DOHH2 (cell line): ENCODE data around the gene ZNF414.

Experiments
- H3F3A ChIP-seq: fragments of 200-600 bp; sonication (generic), shearing (Covaris generic); 2 replicates; pipeline ENCODE4 v1.6.0; 2016; ENCODE audit warnings: antibody characterized with exemption, mild to moderate bottlenecking; ENCODE audit not compliant: control insufficient read depth, insufficient read depth
- H3K27ac ChIP-seq: fragments of 200-600 bp; sonication (generic); 2 replicates; pipeline ENCODE4 v1.5.1; 2014; ENCODE audit warnings: low read depth, mild to moderate bottlenecking, low read length, moderate library complexity
- H3K27me3 ChIP-seq: fragments of 200-600 bp; sonication (generic); 2 replicates; pipeline ENCODE4 v1.6.1; 2014; ENCODE audit warnings: mild to moderate bottlenecking, low read length, mixed read lengths; ENCODE audit not compliant: control insufficient read depth
- H3K36me3 ChIP-seq: fragments of 200-600 bp; sonication (generic); 2 replicates; pipeline ENCODE4 v1.6.1; 2014; ENCODE audit warnings: mild to moderate bottlenecking, low read length, moderate library complexity, mixed read lengths; ENCODE audit not compliant: control insufficient read depth
- H3K4me1 ChIP-seq: fragments of 200-600 bp; sonication (generic); 2 replicates; pipeline ENCODE4 v1.6.1; 2014; ENCODE audit warnings: mild to moderate bottlenecking, low read length, mixed read lengths; ENCODE audit not compliant: control insufficient read depth
- H3K4me2 ChIP-seq: fragments of 200-600 bp; sonication (generic); 2 replicates; pipeline ENCODE4 v1.6.0; 2014; ENCODE audit warnings: mild to moderate bottlenecking, low read length, moderate library complexity
- H3K4me3 ChIP-seq: fragments of 200-600 bp; sonication (generic); 2 replicates; pipeline ENCODE4 v1.5.1; 2014; ENCODE audit warnings: mild to moderate bottlenecking, low read length, mixed read lengths
- H3K79me2 ChIP-seq: fragments of 200-600 bp; sonication (generic); 2 replicates; pipeline ENCODE4 v1.6.1; 2014; ENCODE audit warnings: mild to moderate bottlenecking, low read length, mixed read lengths; ENCODE audit not compliant: control insufficient read depth
- H3K9me2 ChIP-seq: fragments of 200-600 bp; sonication (generic); replicated peaks from 2 replicates; pipeline ENCODE4 v1.6.1; 2014; ENCODE audit warnings: mild to moderate bottlenecking, low read length, mixed read lengths; ENCODE audit not compliant: control insufficient read depth
- H3K9me3 ChIP-seq: fragments of 200-600 bp; sonication (generic); 2 replicates; pipeline ENCODE4 v1.6.1; 2014; ENCODE audit warnings: antibody characterized with exemption, low read length, mixed read lengths; ENCODE audit not compliant: control insufficient read depth, insufficient read depth
- H4K20me1 ChIP-seq: fragments of 200-600 bp; sonication (generic); 2 replicates; pipeline ENCODE4 v1.6.0; 2014; ENCODE audit warnings: low read depth, mild to moderate bottlenecking, antibody characterized with exemption, low read length, moderate library complexity; ENCODE audit not compliant: control insufficient read depth, insufficient read depth
- CTCF ChIP-seq: fragments of 200-600 bp; sonication (generic); IDR thresholded peaks from one replicate; pipeline ENCODE4 v1.5.1; 2014; ENCODE audit warnings: antibody characterized with exemption, mild to moderate bottlenecking, low read depth, low read length; ENCODE audit not compliant: poor library complexity, severe bottlenecking
- EZH2phosphoT487 ChIP-seq: fragments of 200-600 bp; sonication (generic); IDR thresholded peaks from 2 replicates; pipeline ENCODE4 v1.6.1; 2017; ENCODE audit warnings: borderline replicate concordance, mild to moderate bottlenecking, antibody characterized with exemption, low read length, moderate library complexity, mixed read lengths

The ZNF414 gene

GRCh38 chr19:8478598-8478997, 35.4 kb downstream of the ZNF414 start:
- H3K27ac ChIP-seq, result no peak overlapping the region
- peaks cover 9% of the 10 kb centered on the region; the same call in 1 of the 2 replicates for H3F3A ChIP-seq
- H3K79me2 ChIP-seq, result peaks cover 96% of the 10 kb centered on the region

GRCh38 chr19:8477889-8478288, 36.1 kb downstream of the ZNF414 start:
- H3K4me3 ChIP-seq, result no peak overlapping the region
- peaks cover 38% of the 10 kb centered on the region; the same call in 1 of the 2 replicates for H4K20me1 ChIP-seq
- H3K4me1 ChIP-seq, result peaks cover 23% of the 10 kb centered on the region
- no peaks in the 10 kb centered on the region for H3K9me3 ChIP-seq
- no peak overlapping the region for H3K4me2 ChIP-seq
- H3K36me3 ChIP-seq, result peaks cover 90% of the 10 kb centered on the region
- no peaks in the 10 kb centered on the region for H3K9me2 ChIP-seq
- H3K27me3 ChIP-seq, result no peaks in the 10 kb centered on the region
- H3K79me2 ChIP-seq, result peaks cover 94% of the 10 kb centered on the region
- H3F3A ChIP-seq, result peaks cover 16% of the 10 kb centered on the region
- no peak overlapping the region for H3K27ac ChIP-seq
- TF ChIP-seq CTCF, result no peak
- no peak for TF ChIP-seq EZH2phosphoT487

More at GRCh38 chr19:8478598-8478997, 35.4 kb downstream of the ZNF414 start:
- H4K20me1 ChIP-seq, result peaks cover 38% of the 10 kb centered on the region; the same call in 1 of the 2 replicates
- no peaks in the 10 kb centered on the region for H3K27me3 ChIP-seq
- H3K9me3 ChIP-seq, result no peaks in the 10 kb centered on the region
- no peak overlapping the region for H3K4me3 ChIP-seq
- H3K9me2 ChIP-seq, result no peaks in the 10 kb centered on the region
- no peak overlapping the region for H3K4me2 ChIP-seq
- peaks cover 16% of the 10 kb centered on the region for H3K4me1 ChIP-seq
- H3K36me3 ChIP-seq, result peaks cover 90% of the 10 kb centered on the region
- TF ChIP-seq CTCF (no peak), EZH2phosphoT487 (no peak)

GRCh38 chr19:8476524-8476923, 37.4 kb downstream of the ZNF414 start:
- Histone ChIP-seq H3K9me3 (no peaks in the 10 kb centered on the region), H3K27ac (no peak overlapping the region), H3K4me1 (peaks cover 37% of the 10 kb centered on the region), H3K4me2 (no peak overlapping the region), H3K36me3 (peaks cover 92% of the 10 kb centered on the region), H3K79me2 (peaks cover 93% of the 10 kb centered on the region), H3K27me3 (no peaks in the 10 kb centered on the region), H3K4me3 (no peak overlapping the region), H4K20me1 (peaks cover 33% of the 10 kb centered on the region; the same call in 1 of the 2 replicates), H3K9me2 (no peaks in the 10 kb centered on the region), H3F3A (peaks cover 22% of the 10 kb centered on the region)
- TF ChIP-seq EZH2phosphoT487 (no peak), CTCF (no peak)
